GM21423 (cell line): ENCODE measurements around the gene API5.
"Not testable (repeated sequence)": the region's sequence is repeated elsewhere in the genome, so short reads cannot be mapped to it uniquely, and the experiment has no call there.

Experiments
- ATAC-seq: cut with Tn5 transposase; IDR thresholded peaks from one replicate; pipeline ENCODE4 v1.9.1; 2021; ENCODE audit warnings: mild to moderate bottlenecking, moderate library complexity; ENCODE audit not compliant: unreplicated experiment

The API5 gene

DNA sequence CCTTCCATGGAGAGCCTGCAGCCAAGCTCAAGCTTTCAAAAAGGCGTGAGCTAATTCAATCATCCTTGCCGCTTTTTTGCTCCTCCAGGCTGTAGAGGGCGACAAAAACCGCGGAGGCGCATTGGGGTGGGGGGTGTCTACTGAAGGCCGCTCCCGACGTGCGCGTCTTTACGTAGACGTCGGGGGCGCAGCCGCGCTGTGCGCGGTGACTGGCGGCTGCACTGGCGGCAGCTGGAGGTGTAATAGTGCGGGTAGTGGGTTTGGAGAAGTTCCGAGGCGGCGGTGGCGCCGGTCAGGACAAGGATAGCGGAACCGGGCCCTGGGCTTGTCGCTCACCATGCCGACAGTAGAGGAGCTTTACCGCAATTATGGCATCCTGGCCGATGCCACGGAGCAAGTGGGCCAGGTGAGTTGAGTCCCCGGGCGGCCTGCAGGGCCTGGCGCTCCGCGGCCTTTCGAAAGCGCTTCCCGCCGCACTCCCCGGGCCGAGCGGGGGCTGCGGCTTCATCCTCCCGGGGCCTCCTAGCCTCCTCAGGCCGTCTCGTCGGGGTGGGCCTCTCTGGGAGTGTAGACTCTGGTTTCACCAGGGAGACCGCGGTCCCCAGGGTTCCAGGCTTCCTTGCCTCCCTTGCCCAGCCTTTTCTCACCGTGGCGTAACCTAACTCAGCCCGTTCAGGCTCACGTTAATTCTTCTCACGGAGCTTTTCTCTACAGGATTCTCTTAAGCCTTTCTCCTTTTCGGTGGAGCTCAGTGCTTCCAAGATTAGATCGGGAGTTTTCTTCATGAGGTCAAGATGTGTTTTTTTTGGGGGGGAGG, at the start of gene API5:
API5 (plus strand) TSS at position 206 of the 817 bp plus-strand sequence; CDS start at position 338, 132 bp downstream.
- peak; percentile 98 for ATAC-seq

DNA sequence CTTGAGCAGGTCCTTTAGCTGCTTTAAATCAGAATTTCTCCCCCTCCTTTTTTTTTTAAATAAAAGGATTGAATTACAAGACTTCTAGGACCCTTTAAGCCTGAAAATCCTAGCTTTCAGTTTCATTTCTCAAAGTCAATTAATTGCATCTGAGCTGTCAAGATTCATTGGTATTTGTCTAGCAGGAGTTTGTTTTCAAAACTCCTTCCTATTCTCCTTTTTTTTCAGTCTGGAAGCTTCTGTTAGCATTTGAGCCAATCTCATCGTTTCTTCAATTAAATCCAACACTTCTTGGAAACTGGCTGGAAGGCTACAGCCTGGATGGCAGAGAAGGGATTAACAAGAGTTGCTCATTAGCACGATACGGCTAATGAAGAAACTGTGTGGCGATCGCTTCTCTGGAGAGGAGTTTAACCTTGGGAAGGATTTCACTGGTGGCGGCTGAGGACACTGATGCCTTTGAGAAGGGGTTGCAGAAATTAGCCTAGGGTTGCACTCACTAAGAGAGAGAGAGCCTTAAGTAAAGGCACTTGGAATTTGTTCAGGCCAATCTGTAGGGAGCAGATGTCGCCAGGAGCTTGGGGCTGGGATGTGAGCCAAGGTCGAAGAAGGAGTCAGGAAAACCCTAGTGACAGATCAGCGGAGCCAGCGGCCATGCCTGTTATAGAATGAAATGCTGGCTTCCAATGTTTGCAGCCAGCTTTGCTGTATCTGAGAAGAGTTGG, 43.8 kb upstream of the API5 start:
- ATAC-seq, result no peak

GRCh38 chr11:43268786-43269185, 43.0 kb upstream of the API5 start:
- ATAC-seq, result no peak

GRCh38 chr11:43269254-43269918, 42.4 kb upstream of the API5 start:
- no peak for ATAC-seq

DNA sequence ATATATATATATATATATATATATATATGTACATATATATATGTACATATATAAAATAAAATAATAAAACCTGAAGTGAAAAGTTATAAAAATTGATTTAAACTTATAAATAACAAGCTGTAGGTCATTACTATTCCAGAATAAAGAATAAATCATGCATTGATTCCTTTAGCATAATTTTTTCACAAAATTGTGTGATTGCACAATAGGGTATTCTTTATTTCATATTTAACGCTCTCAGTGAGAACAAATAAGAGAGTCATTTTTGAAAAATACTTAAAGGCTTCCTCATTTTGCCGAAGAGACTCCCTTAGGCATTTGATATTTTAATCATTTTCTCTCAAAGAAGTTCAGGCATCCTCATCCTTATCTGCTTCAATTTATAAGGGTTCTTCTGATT, 41.3 kb upstream of the API5 start:
- ATAC-seq, result no peak

GRCh38 chr11:43278193-43278956, 33.4 kb upstream of the API5 start:
- no peak for ATAC-seq

GRCh38 chr11:43282607-43283440, 29.0 kb upstream of the API5 start:
- peak; percentile 65 for ATAC-seq

GRCh38 chr11:43285826-43286225, 26.0 kb upstream of the API5 start:
- no peak for ATAC-seq

DNA sequence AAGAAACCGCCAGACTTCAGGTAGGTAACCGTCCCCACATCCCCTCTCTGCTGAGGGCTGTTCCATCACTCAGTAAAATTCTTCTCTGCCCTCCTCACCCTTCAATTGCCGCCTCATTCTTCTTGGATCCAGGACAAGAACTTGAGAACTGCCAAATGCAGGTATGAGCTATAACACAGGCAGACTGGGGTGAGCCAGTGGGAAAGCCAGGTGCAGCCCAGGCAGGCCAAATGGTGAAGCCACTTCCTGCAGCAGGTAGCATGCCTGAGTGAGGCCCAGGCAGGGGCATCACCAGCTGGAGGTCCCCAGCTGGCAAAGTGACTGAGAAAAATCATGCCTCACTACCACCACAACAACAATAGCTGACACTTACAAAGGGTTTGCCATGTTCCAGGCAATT, 22.4 kb upstream of the API5 start:
- ATAC-seq, result no peak

DNA sequence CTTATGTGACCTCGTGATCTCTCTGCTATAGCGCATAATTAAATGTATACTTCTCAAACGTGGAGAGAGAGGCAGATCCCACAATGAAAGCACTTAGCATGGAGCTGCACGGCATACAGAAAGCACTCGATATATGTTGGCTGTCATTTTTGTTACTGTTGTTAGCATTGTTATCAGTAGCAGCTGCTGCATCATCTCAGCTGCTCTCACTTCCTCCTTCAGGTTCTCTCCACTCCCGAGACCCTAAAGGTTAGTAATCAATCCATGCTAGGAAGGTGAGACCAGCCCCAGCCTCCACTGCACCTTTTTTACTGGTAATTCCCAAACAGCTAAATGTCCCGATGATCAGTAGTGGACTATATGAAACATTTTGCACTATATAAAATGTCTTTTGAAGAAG, 13.4 kb upstream of the API5 start:
- no peak for ATAC-seq

GRCh38 chr11:43315966-43316365, 4.2 kb downstream of the API5 start:
- ATAC-seq, result no peak

DNA sequence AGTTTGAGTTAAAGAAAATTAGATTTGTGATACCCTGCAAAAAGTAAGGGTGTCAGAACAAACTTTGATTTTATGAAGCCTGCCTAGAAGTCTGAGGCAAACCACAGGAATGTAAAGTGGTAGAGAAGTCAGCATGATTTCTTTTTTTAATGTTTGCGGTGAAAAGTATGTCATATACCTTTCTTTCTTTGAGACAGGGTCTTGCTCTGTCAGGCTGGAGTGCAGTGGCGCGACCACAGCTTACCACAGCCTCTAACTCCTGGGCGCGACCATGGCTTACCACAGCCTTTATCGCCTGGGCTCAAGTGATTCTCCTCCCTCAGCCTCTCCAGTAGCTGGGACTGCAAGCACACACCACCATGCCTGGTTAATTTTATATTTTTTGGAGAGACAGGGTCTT, 4.7 kb downstream of the API5 start:
- no peak for ATAC-seq

GRCh38 chr11:43327987-43328386, 16.2 kb downstream of the API5 start:
- no peak for ATAC-seq

- no peak for ATAC-seq
These were observed 16.7 kb downstream of the API5 start for GRCh38 chr11:43328482-43328881.

GRCh38 chr11:43341159-43341558, 29.4 kb downstream of the API5 start:
- ATAC-seq, result no peak

- not testable (repeated sequence) for ATAC-seq
These were observed 39.6 kb downstream of the API5 start for GRCh38 chr11:43351426-43351825.

DNA sequence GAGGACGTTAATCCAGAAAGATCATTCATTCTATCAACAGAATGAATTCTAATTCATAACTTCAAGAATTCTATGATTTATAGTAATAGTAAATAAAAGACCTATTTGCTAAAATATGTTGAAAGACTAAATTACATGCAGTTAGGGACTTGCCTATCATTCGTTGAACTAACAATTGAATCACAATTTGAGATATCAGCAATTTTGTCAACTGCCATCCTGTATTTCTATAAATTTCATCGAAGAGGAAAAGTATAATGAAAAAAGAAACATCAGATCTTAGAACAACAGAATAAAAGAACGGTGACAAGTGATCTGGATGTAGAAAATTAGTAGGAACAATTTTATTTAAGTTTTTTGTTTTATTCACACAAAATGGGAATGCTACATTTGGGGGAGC, 42.5 kb downstream of the API5 start:
- ATAC-seq, result no peak

DNA sequence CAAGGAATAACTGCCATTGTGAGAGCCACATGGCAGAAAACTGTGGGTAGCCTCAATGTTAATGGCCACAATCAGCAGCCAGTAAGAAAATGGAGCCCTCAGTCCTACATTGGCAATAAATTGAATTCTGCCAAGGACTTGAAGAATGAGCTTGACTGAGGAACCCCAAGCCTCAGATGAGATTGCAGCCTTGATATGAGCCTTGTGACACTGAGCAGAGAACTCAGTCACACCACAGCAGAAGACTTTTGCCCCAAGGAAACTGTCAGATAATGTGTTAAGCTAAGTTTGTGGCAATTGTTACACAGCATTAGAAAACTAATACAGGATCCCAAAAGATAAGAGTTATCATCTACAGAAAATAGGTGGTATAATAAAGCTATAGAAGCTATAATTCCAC, 44.5 kb downstream of the API5 start:
- ATAC-seq, result no peak

DNA sequence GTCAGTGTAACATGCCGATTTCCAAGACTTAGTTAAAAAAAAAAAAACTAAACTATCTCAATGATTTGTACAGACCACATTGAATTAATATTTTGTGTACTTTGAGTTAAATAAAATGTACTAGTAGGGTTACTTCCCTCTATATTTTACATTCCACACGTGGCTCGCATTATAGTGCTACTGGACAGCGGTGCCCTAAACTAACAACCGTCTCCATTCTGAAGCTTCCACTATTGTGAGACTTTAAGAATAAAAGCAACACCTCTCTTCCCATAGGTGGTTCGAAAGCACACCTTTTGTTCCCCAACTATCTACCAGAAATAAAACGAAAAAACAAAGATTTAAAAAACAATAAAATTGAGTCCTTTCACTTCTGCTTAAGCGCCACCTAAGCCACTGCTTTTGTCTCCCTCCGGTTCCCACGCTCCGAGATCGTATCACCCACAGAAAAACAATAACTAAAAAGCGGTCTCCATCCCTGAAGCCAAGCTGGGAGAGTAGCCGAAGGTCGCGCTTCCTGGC, 46.5 kb downstream of the API5 start:
- ATAC-seq, result no peak
